Measurements from ENCODE around the gene IGSF9.

The IGSF9 gene

DNA sequence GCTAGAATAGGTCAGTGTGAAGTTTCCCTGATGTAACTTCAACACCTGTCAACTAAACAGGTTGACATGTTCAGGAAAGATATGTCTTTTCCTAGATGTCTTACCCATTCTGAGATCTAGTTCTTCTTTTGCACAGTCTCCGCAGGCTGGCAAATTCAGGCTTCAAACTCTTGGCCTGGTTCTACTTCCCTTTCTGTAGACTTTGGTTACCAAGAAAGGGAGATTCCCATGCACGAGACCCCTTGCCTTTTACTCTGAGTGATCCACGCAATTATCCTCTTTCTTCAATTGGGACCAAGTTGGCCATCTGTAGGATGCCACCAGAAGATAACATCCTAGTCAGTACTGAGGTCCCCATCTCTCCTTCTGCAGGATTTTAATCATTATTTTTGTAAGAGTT is 47.5 kb downstream of the IGSF9 start:
- H3K4me1 Mint-ChIP-seq (ENCODE audit: low read depth): peaks cover 5% of the 10 kb centered on the region
- no peaks in the 10 kb centered on the region for H3K9me3 Mint-ChIP-seq
- no peaks in the 10 kb centered on the region for H3K36me3 Mint-ChIP-seq (ENCODE audit: low read depth)
- no peak overlapping the region for H3K4me3 Mint-ChIP-seq
- H3K27ac Mint-ChIP-seq: no peak overlapping the region
- H3K27me3 Mint-ChIP-seq: no peaks in the 10 kb centered on the region

DNA sequence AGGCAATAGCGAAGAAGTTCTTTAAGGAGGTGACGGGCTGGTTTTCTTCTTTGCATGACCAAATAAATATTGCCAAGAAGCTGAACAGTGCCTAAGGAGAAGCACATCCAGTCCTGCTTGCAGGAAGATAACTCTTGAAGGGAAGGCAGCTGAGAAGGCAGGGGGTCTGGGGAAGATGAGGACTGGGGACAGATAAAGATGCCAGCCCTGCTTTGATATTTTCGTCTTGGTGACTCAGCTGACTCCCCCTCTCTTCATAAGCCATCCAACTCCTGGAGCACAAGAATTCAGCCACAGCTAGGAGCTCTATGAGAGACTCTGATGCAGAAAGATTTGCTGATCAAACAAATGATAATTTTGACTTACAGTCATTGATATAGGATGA is 48.9 kb downstream of the IGSF9 start:
- H3K27me3 Mint-ChIP-seq: no peaks in the 10 kb centered on the region
- peaks cover 7% of the 10 kb centered on the region for H3K4me1 Mint-ChIP-seq (ENCODE audit: low read depth)
- no peaks in the 10 kb centered on the region for H3K9me3 Mint-ChIP-seq
- no peak overlapping the region for H3K4me3 Mint-ChIP-seq
- H3K27ac Mint-ChIP-seq: no peak overlapping the region
- no peaks in the 10 kb centered on the region for H3K36me3 Mint-ChIP-seq (ENCODE audit: low read depth)

DNA sequence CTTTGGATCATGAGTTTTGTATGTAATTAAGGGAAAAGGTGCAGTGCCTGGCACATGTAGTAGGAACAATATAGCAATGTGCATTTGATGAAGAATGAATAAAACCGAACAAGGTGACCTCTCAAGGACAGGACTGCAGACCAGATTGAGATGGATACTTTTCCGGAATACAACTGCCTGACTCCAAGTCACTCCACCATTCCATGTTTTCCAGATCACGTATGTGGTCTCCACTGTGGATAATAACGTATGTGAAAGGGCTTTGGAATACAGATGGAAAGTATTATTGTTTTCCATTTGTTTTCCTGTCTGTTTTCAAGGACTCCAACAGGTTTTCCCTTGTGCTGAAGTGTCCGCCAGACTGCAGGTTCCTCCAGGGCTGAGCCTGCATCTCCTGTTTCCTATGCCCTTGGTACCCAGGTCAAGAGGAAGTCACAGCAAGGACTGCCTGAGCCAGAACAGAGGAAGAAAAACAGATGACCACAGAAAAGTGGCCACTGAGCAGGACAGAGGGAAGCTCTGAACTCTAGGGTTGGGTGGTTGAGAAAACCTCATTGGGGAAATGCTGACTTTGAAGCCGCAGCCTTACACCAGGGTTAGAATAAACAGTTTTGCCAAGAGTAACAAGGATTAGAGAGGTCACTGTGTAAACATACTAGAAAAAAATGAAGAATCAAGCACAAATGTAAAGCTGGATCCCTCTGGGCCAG is 49.4 kb downstream of the IGSF9 start:
- no peaks in the 10 kb centered on the region for H3K36me3 Mint-ChIP-seq (ENCODE audit: low read depth)

DNA sequence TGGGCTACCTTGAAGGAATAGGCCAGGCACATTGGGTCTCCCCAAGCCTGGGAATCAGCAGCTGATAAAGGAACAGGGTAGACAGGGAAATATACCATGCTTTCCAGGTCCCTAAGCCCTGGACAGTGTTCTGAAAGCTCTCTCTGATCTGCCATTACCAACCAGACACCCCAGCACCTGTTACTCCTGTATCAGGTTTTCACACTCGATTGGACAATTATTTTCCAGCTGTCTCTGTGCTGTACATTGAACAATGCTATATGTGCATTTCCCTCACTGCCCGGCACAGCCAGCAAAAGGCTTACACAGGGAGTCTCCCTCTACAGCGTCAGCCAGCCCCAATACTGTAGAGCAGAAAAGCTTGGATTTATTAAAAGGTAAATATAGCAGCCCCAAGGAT is 50.1 kb downstream of the IGSF9 start:
- Mint-ChIP-seq H3K27me3 (no peaks in the 10 kb centered on the region), H3K4me1 (ENCODE audit: low read depth) (peaks cover 13% of the 10 kb centered on the region), H3K4me3 (no peak overlapping the region), H3K9me3 (no peaks in the 10 kb centered on the region), H3K36me3 (ENCODE audit: low read depth) (no peaks in the 10 kb centered on the region), H3K27ac (no peak overlapping the region)

More for the DNA sequence above, 49.4 kb downstream of the IGSF9 start:
- Mint-ChIP-seq H3K27ac (no peak overlapping the region), H3K9me3 (no peaks in the 10 kb centered on the region), H3K4me3 (no peak overlapping the region), H3K4me1 (ENCODE audit: low read depth) (peaks cover 11% of the 10 kb centered on the region), H3K27me3 (no peaks in the 10 kb centered on the region)

DNA sequence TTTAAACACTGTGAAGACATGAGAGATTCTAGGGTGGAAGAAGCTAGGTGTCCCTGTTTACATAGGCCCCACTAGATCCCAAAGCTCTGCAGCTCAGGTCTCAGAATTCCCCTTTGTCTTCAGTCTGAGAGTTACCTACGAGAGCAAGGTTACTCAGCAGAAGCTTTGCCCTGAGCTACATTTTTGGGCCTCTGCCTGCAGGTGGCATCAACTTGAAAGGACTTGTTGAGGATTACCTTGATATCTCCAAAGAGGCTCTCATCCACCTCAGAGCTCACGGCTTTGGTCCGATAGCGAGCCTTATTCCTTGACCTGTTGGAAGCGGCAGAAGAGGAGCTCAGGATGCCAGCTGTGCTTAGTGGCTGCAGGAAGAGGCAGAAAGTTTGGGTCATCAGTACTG is 52.5 kb downstream of the IGSF9 start:
- Mint-ChIP-seq H3K27ac (no peak overlapping the region), H3K27me3 (no peaks in the 10 kb centered on the region), H3K9me3 (no peaks in the 10 kb centered on the region), H3K4me1 (ENCODE audit: low read depth) (peaks cover 25% of the 10 kb centered on the region), H3K4me3 (no peak overlapping the region), H3K36me3 (ENCODE audit: low read depth) (no peaks in the 10 kb centered on the region)

DNA sequence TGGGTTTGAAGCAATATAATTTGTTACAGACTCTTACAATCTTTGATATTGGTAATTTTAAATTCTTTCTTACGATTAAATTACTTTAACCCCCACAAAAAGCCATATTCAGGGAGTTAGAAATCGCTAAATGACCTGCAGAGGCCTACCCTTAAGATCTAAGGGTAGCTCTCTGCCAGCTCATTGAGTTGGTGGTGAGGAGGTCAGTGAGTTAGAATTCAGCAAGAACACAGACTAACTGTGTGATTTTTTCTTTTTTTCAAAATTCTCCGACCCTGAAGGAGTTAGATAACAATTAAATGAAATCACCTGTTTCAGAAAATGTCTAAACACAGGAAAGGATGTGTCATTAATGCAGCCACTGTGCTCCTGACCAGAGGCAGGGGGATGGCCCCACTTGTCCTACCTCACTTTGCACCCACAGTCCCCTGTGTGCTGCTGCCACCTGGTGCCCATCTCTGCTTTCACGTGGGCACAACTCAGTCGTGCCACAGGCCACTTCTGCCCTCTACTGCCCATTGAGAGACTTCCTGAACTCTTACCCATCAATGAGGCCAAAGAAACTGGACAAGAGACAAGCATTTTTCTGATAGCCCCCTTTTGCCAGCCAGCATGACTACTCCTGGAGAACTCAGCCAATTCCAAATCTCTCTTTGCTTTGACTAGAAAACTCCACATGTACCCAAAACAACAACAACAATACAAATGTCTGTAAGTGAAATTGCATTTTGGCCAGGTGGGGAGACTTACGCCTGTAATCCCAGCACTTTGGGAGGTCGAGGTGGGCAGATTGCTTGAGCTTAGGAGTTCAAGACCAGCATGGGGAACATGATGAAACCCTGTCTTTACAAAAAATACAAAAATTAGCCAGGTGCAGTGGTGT is 53.9 kb downstream of the IGSF9 start:
- Mint-ChIP-seq H3K9me3 (no peaks in the 10 kb centered on the region), H3K36me3 (ENCODE audit: low read depth) (no peaks in the 10 kb centered on the region), H3K27ac (peak overlapping the region; percentile 27), H3K4me3 (no peak overlapping the region), H3K4me1 (ENCODE audit: low read depth) (peaks cover 25% of the 10 kb centered on the region), H3K27me3 (no peaks in the 10 kb centered on the region)

DNA sequence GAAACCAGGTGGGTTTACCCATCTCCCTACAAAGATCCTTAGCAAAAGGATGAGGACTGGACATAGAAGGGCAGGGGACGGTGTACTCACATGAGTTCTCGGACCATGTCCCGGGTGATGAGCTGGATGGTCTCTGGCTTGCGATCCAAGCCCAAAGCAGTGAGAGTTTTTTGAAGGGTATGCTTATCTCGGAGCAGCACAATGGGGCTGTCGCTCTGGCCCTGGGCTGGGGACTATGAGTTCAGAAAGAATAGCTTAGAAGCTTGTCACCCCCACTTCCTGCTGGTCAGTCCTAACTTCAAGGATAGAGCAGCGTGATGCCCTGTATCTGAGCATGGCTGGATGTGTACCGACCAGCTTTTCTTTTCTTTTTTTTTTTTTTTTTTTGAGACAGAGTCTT is 55.0 kb downstream of the IGSF9 start:
- H3K27ac Mint-ChIP-seq: peak overlapping the region; percentile 23
- peaks cover 20% of the 10 kb centered on the region for H3K4me1 Mint-ChIP-seq (ENCODE audit: low read depth)

DNA sequence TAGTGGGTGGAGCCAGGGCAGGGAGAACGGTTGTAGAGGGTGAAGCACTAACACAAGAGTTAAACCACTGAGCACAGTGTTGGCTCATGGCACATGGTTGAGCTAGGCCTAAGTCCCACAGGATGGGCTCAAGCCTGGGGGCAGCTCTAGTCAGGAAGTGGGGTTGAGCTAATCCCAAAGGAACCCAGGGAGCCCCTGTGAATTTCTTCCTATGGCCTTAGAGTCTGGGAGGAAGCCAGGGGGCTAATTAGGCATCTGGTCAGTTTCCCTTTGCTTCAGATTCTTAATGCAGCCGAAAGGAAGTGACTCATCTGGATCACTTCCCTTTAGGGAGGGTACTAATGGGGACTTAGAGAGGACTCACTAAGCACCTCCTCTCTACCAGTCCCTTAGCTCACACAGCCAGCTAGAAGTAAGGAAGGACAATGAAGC is 55.6 kb downstream of the IGSF9 start:
- Mint-ChIP-seq H3K36me3 (ENCODE audit: low read depth) (no peaks in the 10 kb centered on the region), H3K4me3 (no peak overlapping the region), H3K4me1 (ENCODE audit: low read depth) (peaks cover 20% of the 10 kb centered on the region), H3K27ac (peak overlapping the region; percentile 23), H3K9me3 (no peaks in the 10 kb centered on the region), H3K27me3 (no peaks in the 10 kb centered on the region)

More for the DNA sequence above, 55.0 kb downstream of the IGSF9 start:
- no peaks in the 10 kb centered on the region for H3K27me3 Mint-ChIP-seq
- no peak overlapping the region for H3K4me3 Mint-ChIP-seq
- no peaks in the 10 kb centered on the region for H3K36me3 Mint-ChIP-seq (ENCODE audit: low read depth)
- no peaks in the 10 kb centered on the region for H3K9me3 Mint-ChIP-seq

DNA sequence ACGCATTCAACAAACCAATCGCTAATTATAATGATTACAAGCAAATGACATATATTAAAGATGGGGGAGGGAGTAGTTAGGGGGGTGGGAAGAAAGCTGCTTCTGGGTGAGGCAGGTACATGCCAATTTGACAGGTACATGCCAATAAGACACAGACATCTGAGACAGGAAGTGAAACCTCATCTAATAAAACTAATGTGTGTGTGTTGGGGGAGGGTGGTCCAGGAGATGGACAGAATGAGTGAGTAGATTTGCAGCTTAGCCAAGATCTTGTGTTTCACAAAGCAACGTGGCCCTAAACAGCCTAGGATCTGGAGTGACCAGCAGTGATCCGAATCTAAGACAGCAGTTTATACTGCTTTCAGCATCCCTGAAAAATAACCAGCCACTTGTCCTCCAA is 56.2 kb downstream of the IGSF9 start:
- no peaks in the 10 kb centered on the region for H3K27me3 Mint-ChIP-seq

DNA sequence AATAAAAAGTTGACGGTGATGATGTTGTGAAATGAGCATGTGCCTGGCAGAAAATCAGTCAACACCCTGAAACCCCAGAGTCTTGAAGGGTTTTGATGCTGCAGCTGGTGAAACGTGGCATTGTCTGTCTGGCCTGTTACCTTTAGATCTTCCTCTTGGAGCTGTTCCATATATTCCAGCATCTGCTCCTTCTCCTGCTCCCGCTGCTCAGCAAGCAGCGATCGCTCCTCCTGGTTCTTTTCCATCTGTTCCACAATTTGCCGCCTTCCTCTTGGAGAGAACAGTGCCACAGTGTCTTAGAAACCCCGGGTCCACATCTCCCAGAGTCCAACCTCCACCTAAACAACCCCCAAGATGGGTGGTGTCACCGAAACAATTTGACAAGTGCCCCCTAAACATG is 61.1 kb downstream of the IGSF9 start:
- no peak overlapping the region for H3K27ac Mint-ChIP-seq
- H3K9me3 Mint-ChIP-seq: no peaks in the 10 kb centered on the region
- no peaks in the 10 kb centered on the region for H3K36me3 Mint-ChIP-seq (ENCODE audit: low read depth)
- H3K4me1 Mint-ChIP-seq (ENCODE audit: low read depth): peaks cover 3% of the 10 kb centered on the region
- no peaks in the 10 kb centered on the region for H3K27me3 Mint-ChIP-seq
- H3K4me3 Mint-ChIP-seq: no peak overlapping the region

More for the DNA sequence above, 56.2 kb downstream of the IGSF9 start:
- Mint-ChIP-seq H3K4me3 (no peak overlapping the region), H3K27ac (no peak overlapping the region), H3K4me1 (ENCODE audit: low read depth) (peaks cover 20% of the 10 kb centered on the region), H3K36me3 (ENCODE audit: low read depth) (no peaks in the 10 kb centered on the region), H3K9me3 (no peaks in the 10 kb centered on the region)

DNA sequence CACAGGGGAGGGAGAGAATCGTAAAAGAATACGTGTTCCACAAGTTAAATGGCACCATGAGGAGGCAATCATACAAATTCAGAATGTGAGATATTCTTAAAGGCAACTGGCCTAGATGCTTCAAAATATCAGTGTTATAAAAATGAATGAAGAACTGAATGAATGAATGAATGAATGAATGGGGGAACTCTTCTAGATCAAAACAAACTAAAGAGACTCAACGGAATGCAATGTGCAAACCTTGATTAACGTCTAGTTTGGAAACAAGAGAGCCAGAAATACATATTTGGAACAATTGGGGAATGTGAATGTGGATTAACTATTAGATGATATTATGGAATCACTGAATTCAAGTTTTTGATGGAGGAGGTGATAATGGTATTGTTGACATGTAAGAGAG is 62.3 kb downstream of the IGSF9 start:
- Mint-ChIP-seq H3K4me3 (no peak overlapping the region), H3K27ac (no peak overlapping the region), H3K9me3 (no peaks in the 10 kb centered on the region), H3K4me1 (ENCODE audit: low read depth) (no peaks in the 10 kb centered on the region), H3K27me3 (no peaks in the 10 kb centered on the region), H3K36me3 (ENCODE audit: low read depth) (no peaks in the 10 kb centered on the region)

DNA sequence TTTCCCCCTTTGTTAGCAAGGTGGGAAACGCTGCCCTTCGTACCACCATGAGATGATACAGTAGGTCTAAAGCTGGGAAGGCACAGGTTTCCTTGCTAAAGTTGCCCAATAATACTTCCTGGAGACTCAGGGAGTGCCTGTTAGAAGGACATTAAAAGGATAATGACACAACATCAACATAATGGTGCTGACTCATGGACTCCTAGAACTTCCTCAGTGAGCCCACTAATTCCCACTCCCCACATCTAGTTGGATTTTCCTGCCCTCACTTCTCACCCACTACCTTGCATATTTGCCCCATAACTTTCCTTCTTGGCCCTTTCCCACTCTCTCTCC is 62.9 kb downstream of the IGSF9 start:
- no peaks in the 10 kb centered on the region for H3K27me3 Mint-ChIP-seq

DNA sequence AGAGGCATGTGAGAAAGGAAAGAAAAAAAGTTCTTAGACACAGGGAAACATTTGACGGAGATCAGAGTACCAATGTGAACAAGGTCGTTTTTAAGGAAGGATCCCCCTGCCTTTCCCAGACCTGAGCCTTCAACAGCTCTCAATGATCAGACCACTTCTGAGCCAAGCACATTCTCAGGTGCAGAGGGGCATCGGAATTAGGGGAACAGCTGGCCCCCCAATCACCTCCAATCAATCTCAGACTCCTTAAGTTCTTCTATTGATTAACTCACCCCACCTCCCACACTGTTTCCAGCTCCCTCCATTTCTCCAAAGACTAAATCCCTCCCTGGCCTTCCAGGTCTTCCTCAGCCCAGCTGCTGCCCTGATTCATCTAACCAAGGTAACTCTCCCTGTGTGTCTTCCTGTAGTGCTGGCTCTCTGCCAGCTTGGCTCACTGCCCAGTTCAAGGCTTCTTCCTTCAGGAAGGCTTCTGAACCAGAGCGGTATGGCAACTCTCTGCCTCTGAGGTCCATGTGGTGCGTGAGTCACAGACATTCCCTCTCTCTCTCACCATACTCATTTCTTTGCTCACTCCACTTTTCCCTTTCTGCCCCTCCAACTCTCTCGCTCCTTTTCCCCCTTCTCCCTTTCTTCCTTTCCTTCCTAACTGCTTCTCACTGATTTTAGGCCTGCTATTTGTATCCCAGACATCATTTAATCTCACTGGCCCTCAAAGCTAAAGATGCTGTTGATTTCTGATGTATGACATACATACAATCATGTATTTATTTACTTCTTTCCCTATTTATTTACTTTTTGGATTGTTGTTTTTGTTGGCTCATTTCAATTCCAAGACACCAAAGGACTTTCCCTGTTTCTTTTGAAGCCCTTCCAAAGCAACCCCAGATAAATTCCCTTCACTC is 63.5 kb downstream of the IGSF9 start:
- Mint-ChIP-seq H3K4me1 (ENCODE audit: low read depth) (no peaks in the 10 kb centered on the region), H3K27me3 (no peaks in the 10 kb centered on the region), H3K27ac (no peak overlapping the region), H3K36me3 (ENCODE audit: low read depth) (no peaks in the 10 kb centered on the region), H3K9me3 (no peaks in the 10 kb centered on the region), H3K4me3 (no peak overlapping the region)

More for the DNA sequence above, 62.9 kb downstream of the IGSF9 start:
- Mint-ChIP-seq H3K9me3 (no peaks in the 10 kb centered on the region), H3K4me1 (ENCODE audit: low read depth) (no peaks in the 10 kb centered on the region), H3K36me3 (ENCODE audit: low read depth) (no peaks in the 10 kb centered on the region), H3K4me3 (no peak overlapping the region), H3K27ac (no peak overlapping the region)

DNA sequence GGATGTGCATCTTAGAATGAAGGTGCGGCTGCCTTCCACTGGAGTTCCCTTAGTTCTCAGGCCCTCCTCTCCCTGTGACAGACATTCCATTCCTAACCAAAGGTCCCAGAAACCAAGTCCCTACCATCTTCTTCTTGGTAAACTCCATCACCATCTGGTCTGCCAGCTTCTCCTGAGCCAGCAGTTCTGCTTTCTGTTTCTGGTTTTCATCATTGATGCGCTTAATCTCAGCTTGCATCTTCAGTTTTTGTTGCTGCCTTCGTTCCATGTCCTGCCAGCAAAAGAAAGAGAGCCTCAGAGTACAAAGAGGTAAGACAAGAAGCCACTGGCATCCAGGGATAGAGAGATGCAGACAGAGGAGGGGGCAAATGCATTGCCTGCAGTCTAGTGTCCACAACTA is 65.0 kb downstream of the IGSF9 start:
- Mint-ChIP-seq H3K9me3 (no peaks in the 10 kb centered on the region), H3K36me3 (ENCODE audit: low read depth) (no peaks in the 10 kb centered on the region), H3K27me3 (no peaks in the 10 kb centered on the region), H3K4me1 (ENCODE audit: low read depth) (no peaks in the 10 kb centered on the region), H3K27ac (no peak overlapping the region), H3K4me3 (no peak overlapping the region)

DNA sequence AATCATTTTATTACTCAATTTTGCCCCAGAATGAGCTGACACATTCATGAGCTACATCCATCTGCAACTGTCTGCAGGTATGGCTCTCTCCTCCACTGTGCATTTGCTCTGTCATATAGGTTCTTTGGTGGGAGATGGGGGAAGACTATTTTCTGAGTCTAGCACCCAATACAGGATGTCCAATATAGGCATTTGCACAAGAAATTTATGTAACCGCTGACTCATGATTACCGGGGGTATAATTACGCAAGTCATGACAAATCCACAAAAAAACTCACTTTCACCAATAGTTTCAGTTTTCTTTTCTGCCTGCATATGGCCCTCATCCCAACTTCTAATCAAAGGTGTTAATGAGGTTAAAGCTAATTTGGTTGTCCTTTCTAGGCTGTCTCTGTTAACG is 65.4 kb downstream of the IGSF9 start:
- Mint-ChIP-seq H3K27ac (no peak overlapping the region), H3K9me3 (no peaks in the 10 kb centered on the region), H3K27me3 (no peaks in the 10 kb centered on the region), H3K4me3 (no peak overlapping the region), H3K4me1 (ENCODE audit: low read depth) (no peaks in the 10 kb centered on the region), H3K36me3 (ENCODE audit: low read depth) (no peaks in the 10 kb centered on the region)
